ENCODE data around the gene NUBP2.

NUBP2 gene

GRCh38 chr16:1828645-1829410 lies 46.1 kb downstream of the NUBP2 start:
- no peak for DNase-seq (ENCODE audit: low spot score)

GRCh38 chr16:1830213-1830612 lies 47.5 kb downstream of the NUBP2 start:
- DNase-seq (ENCODE audit: low spot score) = no peak

GRCh38 chr16:1831186-1832075 lies 48.7 kb downstream of the NUBP2 start:
- DNase-seq (ENCODE audit: low spot score) = no peak

- DNase-seq (ENCODE audit: low spot score) = no peak
Observed at GRCh38 chr16:1832838-1833454, 50.2 kb downstream of the NUBP2 start.

- DNase-seq (ENCODE audit: low spot score) = no peak
Observed at GRCh38 chr16:1834096-1834495, 51.3 kb downstream of the NUBP2 start.

All from HuH-7.5 (cell line).